ENCODE data around the gene RSU1. TPM values are rescaled to one million over a fixed set of nuclear protein-coding genes. Genes with fewer than 3 reads are reported as not detected.

Gene RSU1
- total RNA-seq, 1 experiment from 2014 or later: 35.2 TPM

DNA sequence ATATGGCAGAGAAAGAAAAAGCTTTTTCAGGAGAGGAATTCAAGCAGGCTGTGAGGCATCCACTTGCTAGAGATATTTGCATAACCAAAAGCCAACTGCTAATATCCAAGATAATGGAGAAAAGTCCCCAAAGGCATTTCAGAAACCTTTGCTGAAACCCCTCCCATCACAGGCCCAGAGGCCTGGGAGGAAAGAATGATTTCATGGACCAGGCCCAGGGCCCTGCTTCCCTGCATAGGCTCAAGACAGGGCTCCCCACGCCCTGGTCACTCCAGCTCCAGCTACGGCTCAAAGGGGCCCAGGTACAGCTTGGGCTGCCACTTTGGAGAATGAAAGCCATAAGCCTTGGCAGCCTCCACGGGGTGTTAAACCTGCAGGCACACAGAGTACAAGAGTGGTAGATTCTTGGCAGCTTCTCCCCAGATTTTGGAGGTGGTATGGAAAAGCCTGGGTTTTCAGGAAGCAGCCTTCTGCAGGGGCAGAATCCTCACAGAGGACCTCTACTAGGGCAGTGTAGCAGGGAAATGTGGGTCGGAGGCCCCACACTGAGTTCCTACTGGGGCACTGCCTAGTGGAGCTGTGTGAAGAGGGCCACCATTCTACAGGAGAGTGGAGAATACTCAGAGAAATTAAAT, 5.6 kb upstream of the RSU1 start:
- DNase-seq (ENCODE audit: extremely low read depth, low read depth): no peak

DNA sequence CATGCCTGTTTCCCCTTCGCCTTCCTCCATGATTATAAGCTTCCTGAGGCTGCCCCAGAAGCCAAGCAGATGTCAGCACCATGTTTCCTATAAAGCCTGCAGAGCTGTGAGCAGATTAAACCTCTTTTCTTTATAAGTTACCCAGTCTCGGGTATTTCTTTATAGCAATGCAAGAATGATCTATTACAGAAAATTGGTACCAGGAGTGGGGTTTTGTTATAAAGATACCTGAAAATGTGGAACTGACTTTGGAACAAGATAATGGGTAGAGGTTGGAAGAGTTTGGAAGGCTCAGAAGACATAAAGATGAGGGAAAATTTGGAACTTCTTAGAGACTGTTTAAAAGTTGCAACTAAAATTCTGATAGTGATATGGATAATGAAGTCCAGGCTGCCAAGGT, 4.8 kb upstream of the RSU1 start:
- no peak for DNase-seq (ENCODE audit: extremely low read depth, low read depth)

DNA sequence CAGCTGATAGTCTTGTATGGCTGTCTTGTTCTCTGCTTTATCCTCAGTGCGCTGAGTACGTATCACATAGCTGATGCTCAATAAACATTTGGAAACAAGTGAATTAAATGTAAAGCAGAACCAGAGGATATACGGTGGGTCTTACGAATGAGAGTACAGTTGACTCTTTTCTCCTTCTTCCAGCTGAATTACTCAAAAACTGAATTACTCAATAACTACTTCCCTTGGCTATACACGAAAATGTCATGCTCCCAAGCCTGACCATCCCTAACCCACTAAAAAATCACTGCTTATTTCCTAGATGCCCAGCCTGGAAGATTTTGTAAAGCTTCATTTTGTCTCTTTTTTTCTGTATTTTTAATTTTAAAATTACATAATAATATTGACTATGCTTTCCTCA, 3.2 kb upstream of the RSU1 start:
- no peak for DNase-seq (ENCODE audit: extremely low read depth, low read depth)

DNA sequence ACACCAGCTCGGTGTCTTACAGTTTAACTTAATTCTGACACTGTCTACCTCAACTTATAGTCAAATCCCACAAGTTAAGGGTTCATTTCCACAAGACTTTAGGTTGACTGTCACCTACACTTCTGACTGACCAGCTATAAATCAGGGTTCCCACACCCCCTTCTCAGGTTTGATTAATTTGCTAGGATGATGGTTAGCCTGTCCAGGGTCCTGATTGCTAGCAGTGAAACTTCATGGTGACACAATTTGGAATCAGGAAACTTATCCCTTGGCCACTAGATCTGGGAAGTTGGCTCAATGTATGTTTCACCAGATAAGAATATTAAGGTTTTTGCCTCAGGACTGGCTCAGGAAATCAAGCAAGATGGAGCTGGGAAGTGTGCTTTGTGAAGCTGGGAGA, 2.8 kb upstream of the RSU1 start:
- DNase-seq (ENCODE audit: extremely low read depth, low read depth): no peak

DNA sequence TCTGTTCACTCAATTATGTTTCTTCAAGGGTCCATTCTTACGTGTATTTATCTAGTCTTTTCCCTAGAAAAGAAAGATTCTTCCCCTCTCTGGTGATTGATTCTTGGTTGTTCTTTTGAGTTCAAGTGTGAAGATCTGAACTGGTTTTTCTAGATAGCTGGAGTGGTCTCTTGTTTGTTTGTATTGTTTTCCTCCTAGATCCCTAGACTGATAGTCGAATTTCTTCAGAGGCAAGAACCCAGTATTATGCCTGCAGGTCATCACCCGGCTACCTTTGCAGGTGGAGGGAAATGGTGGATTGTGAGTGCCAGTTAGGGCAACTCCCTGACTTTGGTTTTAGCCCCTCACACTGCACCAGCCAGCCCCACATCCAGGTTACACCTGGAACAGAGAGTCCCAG, 2.2 kb upstream of the RSU1 start:
- DNase-seq (ENCODE audit: extremely low read depth, low read depth): no peak

DNA sequence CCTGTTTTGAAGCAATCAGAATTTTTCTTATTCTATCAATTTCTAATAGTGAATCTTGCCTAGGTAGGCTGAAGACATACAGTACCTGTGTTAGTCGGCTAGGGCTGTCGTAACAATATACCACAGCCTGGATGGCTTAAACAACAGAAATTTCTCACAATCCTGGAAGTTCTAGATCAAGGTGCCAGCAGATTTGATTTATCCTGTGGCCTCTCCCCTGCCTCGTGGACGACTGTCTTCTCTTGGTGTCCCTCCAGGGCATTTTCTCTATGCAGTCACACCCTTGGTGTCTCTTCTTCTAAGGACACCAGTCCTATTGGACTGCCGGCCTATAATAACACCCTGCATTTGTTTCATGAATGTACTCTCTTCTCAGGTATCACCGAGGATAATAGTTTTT, 1.8 kb upstream of the RSU1 start:
- DNase-seq (ENCODE audit: extremely low read depth, low read depth): no peak

DNA sequence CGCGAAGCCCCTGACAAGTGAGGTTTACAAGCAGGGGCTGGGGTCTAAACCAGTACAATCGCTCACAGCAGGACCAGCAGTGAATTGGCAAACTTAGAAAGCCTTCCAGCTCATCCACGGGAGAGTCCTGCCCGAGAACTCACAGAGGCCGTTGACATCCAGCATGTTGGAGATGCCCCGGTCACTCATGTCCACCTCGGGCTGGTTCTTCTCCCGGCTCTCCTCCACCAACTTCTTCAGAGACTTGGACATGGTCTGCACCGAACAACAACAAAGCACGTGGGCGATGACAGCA, 447 bp downstream of the RSU1 start:
- DNase-seq (ENCODE audit: extremely low read depth, low read depth): no peak

DNA sequence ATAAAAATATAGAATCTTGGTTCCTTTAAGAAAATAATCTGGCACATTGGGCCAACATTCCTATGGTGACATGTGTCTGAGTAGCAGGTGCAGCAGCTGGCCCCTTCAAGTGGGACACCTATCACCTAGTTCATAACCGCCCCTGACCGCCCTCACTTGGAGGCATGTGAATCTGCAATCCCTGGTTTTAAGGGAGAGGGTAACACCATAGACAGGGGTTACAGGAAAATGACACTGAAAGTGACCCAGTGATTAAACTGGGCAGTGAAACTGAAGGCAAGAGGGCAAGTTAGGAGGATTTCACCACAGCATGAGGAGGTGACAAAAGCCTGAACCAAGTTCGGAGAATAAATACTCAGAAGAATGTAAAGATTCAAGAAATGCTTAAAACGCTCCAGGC, 1.1 kb downstream of the RSU1 start:
- DNase-seq (ENCODE audit: extremely low read depth, low read depth): no peak

DNA sequence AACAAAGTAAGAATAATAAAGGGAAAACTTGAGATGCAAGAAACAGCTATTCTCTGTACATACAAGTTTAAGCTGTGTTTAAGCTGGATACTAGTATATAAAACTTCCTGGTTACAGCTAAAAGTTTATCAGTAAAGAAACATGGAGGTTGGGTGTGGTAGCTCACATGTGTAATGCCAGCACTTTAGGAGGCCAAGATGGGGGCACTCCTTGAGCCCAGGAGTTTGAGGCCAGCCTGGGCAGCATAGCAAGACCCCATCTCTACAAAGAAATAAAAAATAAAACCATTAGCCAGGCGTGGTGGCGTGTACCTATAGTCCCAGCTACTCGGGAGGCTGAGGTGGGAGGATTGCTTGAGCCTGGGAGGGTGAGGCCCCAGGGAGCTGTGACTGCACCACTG, 3.2 kb downstream of the RSU1 start:
- no peak for DNase-seq (ENCODE audit: extremely low read depth, low read depth)

DNA sequence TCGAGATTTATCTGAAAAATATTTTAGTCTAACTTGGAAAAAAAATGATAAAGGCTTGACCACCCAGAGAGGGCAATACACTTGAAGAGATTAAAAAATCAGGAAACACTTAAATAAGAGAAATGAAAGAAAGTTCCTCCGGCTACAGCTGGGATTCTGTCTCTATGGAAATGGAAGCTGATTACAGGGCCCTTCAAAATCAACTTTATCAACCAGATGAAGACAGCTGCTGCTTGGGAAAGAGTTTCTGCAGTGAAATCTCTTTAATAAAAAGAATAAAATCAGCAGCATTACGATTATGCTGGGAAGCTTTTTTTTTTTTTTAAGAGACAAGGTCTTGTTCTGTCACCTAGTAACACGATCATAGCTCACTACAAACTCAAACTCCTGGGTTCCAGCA, 4.5 kb downstream of the RSU1 start:
- no peak for DNase-seq (ENCODE audit: extremely low read depth, low read depth)

DNA sequence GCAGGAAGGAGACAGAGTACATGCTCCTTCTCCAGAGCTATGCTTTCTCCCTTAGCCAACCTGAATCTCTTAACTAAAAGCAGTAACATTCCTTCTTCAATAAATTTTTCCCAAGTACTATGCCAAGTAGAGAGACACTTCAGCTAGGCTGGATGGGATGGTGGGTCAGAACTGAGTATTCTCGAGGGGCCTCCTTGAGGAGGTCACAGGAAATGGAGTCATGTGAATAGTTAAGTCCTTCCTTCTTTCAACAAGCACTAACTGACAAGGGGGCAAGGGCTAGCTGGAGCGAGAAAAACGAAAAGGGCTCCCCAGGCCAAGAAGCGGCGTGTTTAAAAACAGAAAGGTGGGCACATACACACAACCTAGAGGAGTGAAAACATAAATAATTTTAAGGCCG, 5.5 kb downstream of the RSU1 start:
- no peak for DNase-seq (ENCODE audit: extremely low read depth, low read depth)

DNA sequence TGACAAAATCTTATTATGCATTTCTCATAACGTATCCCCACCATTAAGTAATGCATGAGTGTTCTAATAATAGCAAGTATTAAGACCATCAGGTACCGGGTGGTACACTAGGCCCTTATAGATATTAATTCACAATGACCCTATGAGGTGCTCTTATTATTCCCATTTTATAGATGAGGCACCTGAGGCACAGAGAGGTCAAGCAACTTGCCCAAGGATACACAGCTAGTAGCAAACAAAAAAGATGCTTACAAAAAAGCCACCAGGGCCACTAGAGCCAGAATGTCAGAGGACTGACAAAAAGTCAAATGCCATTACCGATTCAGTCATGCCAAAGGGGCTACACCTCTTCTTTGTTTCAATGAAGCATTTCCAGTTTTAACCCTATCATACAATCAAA, 5.9 kb downstream of the RSU1 start:
- DNase-seq (ENCODE audit: extremely low read depth, low read depth): no peak

DNA sequence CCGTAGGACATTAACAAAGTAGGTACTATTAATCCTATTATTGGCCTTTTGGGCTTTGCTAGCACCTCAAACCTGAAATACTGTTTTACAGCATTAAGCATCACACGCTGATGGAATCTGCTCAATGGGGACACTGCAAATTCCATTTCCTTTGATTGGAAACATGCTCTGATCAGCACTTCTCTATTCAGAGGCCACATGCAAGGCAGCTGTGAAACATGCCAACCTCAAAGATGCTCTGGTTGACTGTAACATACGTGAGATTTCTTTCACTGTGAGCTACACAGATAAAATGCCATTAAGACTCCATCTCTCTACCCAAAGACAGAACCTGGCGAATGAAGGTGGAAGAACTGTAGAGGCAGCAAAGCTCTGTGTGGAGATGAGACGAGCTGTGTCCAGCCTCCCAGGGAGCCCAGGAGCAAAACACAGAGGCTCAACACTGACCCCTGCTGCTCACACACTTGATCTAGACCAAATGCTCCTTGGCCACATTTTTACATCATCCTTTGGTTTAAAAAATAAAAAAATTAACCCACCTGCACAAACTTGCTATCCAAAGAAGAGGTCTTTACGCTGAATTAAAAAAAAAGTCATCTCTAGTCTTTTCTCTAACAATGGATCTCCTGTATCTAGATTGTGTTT, 8.0 kb downstream of the RSU1 start:
- peak; percentile 30 for DNase-seq (ENCODE audit: extremely low read depth, low read depth)

DNA sequence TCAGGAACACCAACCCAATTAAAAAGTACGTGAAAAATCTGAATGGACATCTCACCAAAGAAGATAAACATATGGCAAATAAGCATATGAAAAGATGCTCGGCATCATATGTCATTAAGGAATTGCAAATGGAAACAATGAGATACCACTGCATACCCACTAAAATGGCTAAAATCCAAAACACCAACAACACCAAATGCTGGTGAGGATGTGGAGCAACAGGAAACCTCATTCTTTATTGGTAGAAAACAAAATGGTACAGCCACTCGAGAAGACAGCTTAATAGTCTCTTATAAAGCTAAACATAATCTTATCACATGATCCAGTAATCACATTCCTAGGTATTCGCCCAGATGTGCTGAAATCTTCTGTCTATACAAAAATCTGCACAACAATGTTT, 13.1 kb downstream of the RSU1 start:
- DNase-seq (ENCODE audit: extremely low read depth, low read depth): no peak

DNA sequence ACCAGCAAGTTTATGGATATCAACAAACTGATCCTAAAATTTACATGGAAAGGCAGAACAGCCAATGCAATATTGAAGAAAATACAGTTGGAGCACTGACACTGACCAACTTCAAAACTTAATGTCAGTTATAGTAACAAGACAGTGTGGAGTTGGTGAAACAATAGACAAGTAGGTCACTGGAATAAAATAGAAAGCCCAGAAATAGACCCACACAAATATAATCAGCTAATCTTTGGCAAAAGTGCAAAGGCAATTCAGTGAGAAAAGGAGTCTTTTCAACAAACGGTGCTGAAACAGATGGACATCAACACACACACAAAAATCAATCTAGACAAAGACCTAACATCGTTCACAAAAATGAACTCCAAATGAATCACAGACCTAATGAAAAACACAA, 13.8 kb downstream of the RSU1 start:
- DNase-seq (ENCODE audit: extremely low read depth, low read depth): no peak

DNA sequence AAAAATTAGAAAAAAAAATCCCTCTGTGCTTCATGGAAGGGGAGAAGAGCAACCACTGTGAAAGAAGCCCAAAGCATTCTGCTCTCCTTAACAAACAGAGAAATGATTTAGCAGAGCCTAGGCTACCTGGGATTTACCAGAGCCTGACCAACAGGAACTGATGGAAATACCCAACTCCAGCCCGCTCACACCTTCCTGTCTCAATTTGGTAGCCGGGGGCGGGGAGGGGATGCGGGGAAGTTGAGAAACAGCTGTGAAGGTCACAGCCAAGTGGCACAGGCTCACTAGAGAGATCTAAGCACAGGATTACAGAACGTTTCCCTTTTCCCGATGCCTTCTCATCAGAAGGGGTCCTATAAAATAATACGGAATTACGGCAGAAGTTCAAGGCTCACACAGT, 17.6 kb downstream of the RSU1 start:
- no peak for DNase-seq (ENCODE audit: extremely low read depth, low read depth)

DNA sequence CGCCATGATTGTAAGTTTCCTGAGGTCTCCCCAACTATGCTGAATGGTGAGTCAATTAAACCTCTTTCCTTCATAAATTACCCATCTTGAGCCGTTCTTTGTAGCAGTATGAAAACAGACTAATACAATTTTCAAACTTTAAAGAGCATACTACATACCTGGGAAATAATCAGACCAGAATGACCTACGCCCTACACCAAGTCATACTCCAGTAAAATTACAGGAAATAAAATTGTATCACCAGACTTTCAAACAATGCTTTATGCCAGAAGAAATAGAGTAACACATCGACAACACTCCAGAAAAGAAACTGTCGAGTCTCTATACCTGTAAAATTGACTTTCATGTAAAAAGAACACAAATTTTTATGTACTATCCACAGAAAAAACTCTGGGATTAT, 18.7 kb downstream of the RSU1 start:
- no peak for DNase-seq (ENCODE audit: extremely low read depth, low read depth)

DNA sequence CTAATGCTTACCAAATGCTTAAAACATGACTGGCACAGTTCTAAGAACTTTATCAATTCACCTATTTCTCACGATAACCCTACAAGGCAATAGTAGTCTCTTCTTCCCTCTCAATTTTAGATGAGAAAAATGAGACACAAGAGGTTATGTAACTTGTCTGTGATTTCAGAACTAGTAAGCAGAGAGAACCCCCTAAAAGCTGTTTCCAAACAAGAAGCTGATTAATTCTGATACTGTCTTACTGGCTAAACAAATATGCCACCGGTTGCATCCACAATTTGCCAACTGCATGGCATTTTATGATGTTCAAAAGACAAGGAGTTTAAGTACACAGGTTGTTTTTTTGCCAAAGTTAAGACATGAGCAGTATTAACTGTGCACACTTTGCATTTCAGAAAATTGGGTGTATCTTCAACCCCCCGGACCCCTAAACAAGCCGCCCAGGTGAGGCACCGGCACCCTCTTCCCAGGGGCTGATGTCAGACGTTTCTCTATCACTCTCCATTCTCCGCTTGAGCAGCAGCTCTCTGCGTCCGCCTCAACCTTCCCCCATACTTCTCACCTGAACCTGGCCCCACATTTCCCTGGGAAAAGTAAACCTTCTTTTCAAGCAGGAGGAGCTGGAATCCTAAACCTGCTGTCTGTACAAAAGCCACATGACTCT, 21.7 kb downstream of the RSU1 start:
- no peak for DNase-seq (ENCODE audit: extremely low read depth, low read depth)

DNA sequence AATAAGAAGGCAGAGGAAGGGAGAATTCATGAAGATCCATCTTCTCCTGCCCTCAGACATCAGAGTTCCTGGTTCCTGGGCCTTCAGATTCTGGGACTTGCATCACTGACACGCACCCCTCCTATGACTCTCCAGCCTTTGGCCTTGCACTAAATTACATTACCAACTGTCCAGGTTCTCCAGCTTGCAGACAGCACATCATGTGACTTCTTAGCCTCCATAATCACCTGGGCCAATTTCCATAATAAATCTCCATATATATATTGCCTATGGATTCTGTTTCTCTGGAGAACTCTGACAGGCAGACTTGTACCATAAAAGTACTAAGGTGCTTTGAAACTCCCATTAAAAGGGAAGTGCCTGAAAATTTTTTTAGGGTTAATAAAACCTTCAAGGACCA, 23.2 kb downstream of the RSU1 start:
- no peak for DNase-seq (ENCODE audit: extremely low read depth, low read depth)

DNA sequence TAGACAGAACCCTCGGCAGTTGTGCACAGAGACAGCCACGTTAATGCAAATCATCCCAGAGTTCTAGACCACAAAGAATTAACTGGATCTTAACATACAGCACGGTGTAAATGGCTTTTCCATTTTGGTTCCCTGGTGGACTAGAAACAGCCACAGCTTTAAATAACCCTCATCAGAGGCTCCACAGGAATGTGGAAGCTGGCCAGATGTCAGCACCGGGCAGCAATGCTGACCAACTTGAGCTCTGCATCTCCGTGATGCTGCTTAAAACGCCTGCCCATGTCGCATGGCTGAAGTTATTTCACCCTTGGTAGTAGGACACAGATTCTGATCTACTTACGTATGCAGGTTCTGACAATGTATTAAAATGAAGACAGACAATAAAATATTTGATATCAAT, 24.5 kb downstream of the RSU1 start:
- DNase-seq (ENCODE audit: extremely low read depth, low read depth): no peak

DNA sequence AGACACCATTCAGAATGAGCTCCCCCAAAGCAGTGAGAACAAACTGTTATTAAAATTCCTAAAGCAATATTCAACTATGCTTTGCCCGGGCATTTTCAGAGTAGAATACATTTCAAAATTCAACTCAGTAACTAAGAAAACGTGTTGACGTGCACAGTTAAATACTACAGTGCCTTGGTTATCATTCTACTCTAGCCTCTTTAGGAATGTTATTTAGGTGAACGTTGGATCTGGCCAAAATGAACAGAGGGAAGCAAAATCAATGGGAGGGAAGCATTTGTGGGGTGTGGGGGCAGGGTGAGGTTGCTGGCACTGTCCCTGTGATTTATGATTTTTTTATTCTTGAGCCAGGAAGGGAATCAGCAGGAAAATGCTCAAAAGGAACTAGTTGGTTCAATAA, 27.5 kb downstream of the RSU1 start:
- no peak for DNase-seq (ENCODE audit: extremely low read depth, low read depth)

DNA sequence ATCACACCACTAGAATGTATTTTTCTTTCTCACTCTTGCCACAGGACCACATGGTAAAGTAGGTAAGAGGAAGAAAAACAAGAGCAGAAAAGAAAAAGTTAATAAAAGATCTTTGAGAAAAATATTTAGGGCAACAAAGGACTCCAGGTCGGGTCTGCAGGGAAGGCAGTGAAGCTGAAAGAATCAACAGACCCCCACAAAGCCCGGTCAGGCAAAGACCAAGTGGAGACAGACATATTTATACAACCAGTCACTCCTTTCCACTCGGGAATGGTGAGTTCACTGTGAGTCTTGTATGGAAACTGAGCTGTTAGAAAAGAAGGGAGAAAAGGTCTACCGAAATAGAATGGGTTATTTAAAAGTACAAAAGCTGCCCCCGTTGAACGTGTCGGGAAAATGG, 28.0 kb downstream of the RSU1 start:
- DNase-seq (ENCODE audit: extremely low read depth, low read depth): no peak

DNA sequence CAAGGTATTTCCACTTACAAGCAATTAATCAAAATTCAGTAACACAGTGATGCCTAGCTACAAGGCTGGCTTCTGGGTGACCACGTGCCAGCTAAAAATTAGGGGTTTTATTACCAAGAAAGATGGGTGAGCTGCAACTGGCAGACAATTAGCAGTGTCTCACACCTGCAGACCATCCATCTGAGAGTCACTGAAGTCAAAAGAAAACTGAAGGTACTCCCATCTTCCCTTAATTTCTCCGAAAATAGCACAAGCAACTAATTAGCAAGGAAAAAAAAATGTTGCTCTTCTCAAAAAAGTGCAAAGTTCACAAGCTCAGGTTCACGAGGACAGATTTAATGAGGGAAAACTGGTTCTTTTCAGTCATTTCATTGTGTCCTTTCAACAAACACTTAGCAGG, 28.4 kb downstream of the RSU1 start:
- DNase-seq (ENCODE audit: extremely low read depth, low read depth): no peak

Data from NCI-H460 (cell line).